ENCODE results near the gene CFAP210.

Gene CFAP210, protein sequence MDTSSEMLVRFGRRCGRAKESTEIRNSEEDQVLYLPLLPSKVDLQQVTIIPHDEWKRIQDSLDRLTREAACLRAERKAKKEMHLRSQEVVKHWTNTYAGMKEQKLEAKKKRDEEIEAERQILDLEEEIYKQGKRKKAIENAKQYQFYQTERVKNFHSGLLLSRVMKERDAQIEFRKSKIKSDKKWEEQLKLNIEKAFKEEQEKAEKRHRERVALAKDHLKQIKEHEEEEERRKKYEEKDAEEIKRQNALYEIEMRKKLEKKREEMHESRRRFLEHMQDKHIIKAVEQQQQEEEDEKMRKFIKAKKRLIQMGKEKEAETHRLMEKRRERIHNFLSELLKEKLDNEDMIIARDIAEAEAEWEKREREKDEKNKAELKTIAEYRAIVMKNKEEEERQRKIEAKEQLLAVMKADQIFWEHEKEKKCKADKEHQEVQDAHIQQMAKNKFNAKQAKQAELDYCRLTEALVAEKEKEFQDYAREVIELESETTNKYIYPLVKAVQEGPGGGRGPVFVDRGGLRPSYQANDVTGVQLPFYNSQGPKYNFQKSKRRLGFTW

DNA sequence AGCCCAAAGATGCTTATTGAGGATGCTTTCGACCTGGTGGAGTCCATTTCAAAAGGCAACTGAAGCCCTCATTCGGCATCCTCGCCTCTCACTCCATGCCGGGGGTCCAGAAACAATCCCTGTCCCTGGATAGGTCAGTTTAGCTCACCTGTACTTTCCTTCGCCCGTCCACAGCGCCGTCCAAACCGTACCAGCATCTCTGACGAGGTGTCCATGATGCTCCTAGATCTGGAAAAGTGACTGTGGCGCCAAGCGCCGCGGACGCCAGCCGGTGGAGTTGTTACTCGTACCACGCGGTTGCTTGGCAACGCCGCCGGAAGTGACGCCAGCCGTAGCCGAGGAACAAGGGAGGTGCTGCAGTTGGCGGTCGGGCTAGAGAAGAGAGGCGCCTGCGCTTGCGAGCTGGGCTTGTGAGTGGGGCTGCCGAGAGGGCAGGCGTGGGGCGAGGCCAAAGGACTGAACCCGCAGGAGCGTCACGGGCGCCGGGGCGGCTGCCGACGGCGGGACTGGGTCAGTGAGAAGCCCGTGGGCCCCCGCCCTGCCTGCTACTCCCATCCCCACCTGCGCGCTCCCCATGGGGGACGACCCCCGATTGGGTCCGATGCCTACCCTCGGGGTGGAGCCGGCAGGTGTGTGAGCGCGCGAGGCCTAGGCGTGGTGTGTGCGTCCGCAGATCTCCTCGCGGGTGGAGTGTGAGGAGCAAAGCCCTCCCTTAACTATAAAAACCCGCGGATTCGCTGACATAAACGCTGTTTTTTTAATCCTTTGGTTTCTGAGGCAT lies at the start of gene CFAP210, which contains the start of gene PHOSPHO2:
Gene CFAP210 (minus strand): TSS at position 293 of the 781 bp plus-strand sequence. CDS start 78 bp downstream, at position 215.
Gene PHOSPHO2 (plus strand): TSS at position 357 of the 781 bp plus-strand sequence. CDS start 6,503 bp downstream, outside the sequence.
- DNase-seq, result peak; percentile 99

DNA sequence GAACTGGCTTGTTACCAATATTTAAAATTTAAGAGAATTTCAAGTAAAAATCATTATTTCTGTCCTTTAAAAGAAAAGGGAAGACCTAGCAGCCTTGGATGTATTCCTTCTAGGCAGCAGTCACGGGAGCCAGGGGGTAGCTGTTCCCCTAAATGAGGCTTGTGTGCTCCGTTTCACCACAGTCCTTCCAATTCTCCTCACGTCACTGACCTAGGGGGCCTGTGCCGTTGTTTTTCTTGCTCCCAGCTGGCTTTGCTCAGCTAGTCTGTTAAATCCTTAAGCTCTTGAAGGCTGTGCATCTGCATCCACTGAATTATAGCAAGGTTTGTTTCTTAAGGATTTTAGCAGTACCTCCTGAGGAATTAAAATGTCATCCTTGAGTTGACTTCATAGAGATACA lies 49.3 kb upstream of the CFAP210 start:
- DNase-seq, result no peak

DNA sequence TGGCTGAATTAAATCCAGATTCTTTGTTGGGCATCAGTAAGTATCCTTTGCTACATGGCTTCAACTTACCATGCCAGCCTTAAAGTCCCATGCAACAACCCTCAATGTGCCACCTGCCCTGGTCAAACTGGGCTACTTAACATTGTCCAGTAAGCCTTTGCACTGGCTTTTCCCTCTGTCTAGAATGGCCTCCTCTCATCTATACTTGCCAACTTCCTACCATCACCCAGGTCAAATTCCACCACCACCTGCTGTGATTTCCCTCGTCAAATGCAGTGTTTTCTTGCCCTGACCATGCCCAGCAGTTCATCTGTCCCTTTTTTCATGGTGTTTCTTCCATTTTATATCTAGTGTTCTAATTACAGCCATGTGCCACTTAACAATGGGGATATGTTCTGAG lies 45.1 kb upstream of the CFAP210 start:
- DNase-seq, result no peak

DNA sequence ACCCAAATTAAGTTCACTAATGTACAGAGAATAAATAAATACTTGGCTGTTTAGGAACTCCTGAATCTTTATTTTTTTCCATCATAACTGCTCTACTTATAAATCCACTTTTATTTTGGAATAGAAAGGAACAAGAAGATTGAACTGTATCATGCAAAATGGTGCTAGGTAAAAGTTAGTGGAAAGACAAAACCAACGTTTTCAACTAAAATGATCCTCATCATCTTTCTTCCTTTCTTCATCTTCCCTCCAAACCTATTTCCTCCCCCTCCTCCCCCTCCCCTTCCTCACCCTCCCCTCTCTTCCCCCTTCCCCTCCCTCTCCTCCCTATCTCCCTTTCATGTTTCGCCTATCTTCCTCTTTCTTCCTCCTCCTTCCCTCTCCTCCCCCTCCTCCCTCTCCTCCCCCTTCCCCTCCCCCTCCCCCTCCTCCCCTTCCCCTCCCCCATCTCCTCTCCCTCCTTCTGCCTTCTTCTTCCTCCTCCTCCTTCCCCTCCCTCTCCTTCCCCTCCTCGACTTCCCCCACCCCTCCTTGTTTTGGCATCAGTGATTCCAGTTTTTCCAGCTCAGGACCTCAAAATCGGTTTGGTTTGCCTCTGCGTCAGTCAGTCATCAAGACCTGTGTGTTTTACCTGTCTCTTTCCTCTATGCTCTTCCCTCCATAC lies 44.5 kb upstream of the CFAP210 start:
- DNase-seq, result no peak

DNA sequence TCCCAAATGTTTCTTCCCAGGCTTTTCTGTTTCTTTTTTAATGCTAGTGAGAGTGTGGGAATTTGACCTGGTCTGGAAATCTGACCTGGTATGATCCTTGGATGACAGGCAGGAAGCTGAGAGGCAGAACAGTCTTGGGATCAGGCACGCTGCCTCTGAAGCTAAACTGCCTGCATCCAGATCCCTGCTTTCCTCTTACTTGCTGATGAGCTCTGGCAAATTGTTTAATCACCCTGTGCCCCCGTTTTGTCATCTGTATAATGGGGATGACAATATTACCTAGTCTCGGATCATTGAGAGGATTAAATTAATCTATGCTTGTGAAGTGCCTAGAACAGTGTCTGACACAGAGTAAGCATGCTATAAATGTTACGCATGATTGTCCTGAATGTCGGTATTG lies 42.7 kb upstream of the CFAP210 start:
- no peak for DNase-seq

DNA sequence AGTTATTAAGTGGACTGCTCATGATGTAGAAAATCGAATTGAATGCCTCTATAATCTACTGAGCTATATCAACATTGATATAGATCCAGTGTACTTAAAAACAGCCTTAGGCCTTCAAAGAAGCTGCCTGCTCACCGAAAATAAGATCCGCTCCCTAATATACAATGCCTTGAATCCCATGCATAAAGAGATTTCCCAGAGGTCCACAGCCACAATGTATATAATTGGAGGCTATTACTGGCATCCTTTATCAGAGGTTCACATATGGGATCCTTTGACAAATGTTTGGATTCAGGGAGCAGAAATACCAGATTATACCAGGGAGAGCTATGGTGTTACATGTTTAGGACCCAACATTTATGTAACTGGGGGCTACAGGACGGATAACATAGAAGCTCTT lies 41.4 kb upstream of the CFAP210 start:
- no peak for DNase-seq

DNA sequence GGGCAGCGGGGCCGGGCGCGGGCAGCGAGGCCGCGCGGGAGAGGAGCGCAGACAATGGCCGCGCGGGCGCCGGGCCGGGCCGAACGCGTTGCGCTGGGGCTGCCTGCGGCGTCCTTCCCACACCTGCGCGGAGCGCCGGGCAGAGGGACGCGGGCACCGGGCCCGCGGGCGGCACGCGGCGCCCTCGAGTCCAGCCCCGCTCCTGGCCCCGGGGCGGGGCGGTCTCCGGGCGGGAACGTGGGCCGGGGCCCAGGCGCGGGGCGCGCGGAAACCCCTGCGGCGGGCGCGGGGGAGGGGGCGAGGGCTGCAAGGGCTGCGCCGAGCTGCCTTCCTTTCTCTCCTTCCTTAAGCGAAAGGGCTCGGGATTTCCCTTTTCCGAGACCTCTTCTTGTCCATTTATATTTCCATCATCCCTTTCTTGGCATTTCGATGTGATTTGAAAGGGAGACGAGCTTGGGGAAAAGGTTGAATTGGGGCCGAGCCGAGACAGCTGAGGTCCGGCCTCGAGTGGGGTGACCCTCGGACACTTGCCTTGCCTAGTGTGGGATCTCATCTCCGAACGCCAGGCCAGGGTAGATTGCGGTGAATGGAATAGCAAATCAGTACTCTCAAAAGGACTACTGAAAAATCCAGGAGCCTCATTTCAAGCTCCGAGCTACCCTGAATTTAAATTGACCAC lies 40.1 kb upstream of the CFAP210 start:
- DNase-seq, result no peak

DNA sequence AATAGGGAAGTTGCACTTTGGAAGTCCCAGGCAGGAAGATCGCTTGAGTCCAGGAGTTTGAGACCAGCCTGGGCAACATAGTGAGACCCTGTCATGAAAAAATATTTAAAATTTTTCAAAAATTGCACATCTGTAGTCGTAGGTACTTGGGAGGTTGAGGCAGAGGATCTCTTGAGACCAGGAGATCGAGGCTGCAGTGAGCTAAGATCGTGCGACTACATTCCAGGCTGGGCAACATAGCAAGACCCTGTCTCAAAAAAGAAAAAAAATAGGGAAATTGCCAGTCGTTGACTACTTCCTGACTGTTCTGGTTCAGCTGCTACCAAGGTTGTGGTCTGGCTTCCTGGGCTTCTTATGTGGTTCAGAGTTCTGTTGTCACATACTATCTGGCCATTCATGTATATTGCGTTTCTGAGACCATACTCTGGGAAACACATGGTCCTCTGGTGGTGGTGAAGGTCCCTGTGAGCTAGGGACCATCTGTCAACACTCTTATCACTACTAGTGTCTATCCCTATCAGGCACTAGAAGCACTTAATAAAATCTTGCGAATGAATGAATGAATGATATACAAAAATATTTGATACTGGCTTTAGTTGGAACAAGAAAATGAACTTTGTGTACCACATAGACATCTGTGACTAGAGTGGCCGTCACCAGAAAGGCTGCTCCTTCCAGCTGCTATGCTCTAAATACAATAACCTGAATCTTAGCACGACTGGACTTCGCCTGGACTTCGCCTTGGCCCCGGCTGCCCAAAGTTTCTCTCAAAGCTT lies 38.6 kb upstream of the CFAP210 start:
- DNase-seq, result no peak

DNA sequence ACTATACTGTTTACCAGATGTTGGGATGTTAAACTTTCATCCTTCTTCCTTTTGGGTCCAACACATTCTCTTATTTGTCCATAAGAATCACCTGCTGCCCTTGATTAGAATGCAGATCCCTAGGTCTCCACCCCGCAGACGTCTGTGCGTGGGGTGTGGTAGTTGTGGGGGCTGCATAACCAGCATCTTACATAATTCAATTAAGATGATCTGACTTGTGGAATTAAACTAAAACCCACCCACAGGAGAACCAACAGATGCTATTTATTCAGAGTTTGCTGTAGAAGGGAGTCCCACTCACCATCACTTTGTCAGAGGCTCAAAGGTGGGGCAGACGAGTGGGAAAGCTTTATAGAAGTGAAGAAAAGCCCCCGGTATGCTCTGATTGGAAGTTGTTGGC lies 37.9 kb upstream of the CFAP210 start:
- DNase-seq, result no peak

DNA sequence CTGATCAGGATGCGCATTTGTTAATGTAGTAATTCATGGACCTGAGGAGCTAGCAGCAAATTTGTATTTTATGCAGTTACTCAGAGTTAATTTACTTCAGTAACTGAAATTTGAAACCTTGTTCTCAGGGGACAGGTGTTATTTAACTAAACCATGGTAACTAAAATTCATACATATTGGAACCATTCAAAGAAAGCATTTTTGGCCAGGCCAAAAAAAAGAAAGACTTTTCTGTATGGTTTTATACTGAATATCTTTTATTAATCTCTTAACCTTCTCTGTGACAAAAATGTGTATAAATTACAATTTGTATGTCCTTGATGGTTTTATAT lies 35.0 kb upstream of the CFAP210 start:
- no peak for DNase-seq

DNA sequence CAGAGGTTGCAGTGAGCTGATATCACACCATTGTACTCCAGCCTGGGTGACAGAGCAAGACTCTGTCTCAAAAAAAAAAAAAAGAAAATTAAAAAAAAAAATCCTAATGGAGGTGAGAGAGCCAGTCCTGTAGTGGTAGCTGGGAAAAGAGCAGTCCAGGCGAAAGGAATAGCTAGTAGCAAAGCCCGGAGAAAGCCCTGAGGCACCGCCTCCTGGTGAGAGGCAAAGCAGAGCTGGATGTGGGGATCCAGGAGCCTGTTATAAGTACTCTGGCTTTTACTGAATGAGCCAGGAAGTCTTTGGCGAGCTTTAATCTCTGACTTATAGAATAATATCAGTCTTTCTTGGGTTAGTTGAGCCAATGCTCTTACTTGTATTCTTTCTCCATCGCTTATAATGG lies 32.9 kb upstream of the CFAP210 start:
- no peak for DNase-seq

DNA sequence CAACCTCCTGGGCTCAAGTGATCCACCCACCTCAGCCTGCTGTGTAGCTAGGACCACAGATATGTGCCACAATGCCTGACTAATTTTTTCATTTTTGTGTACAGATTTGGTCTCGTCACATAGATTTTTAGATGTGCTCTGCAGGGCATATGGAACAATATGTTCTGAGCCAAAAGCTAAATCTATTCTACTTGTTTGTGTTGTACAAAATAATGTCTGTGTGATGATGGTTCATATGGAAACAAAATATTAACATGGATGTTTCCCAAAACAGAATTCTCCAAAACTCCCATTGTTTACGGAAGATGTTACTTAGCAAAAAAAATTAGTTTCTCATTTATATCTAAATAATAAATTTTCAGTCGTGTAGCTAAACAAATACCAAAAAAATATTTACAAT lies 26.8 kb upstream of the CFAP210 start:
- no peak for DNase-seq

DNA sequence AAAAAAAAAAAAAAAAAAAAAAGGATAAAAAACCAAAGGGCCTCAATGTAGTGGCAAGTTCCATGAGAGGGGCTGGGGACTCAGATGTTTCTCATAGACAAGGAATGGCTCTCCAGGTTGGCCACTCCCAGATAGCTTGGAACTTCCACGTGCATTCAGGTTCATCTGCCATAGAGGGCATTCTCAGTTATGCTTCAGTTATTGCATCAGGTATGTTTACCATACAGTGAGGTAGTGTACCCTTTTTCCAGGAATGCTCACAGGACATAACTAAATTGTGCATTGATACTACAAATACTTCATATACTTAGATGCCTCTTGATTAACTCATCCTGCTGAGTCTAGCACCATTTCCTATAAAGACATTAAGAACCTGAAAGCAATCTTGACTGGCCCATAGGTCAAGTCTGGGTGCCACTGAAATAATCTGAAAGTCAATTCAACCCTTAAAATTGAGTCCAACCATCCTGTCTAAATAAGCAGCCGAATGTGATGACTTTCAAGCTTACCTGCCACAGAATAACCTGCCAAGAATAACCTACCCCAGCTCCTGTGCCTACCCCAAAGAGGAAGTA lies 24.8 kb upstream of the CFAP210 start:
- DNase-seq, result no peak

DNA sequence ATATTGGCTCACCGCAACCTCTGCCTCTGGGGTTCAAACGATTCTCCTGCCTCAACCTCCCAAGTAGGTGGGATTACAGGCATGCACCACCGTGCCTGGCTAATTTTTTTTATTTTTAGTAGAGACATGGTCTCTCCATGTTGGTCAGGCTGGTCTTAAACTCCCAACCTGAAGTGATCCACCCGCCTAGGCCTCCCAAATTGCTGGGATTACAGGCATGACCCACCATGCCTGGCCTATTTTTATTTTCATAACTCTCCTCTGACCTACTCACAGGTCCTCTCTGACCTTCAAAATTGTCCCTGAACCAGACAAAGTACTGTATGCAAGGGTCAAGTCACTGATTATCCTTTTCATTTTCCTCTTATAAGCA lies 23.5 kb upstream of the CFAP210 start:
- no peak for DNase-seq

DNA sequence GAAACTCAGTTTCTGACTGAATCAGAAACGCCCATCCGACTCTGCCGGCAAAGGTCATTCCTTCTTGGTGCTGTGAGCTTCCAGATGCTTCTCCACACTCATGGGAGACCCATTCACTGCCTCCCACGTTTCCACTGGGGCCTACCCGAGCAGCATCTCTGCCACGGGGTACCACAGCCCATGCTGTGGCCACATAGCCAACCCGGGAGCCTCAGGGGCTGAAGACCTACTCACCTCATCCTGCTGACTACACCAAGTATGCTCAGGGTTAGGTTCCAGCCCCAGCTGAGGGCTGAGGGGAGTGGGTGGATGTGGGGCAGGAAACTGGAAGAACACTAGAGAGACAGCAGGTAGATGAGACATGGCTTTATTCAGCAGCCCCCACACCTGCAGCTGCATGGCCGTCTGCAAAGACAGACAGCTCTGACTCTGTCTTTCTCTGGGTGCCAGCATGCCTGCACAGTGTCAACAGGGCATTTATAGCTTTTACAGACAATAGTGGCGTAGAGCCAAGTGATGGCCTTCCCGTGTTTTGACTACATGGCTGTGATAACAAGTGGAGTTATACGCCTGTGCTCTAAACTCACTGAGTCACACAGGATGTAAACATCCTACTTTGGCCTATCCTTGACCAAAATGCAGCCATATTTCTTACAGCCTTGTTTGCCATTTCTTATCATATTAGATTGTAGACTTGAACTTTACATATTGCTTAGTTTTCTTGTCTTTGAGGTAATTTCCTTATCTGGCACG lies 22.9 kb upstream of the CFAP210 start:
- no peak for DNase-seq

DNA sequence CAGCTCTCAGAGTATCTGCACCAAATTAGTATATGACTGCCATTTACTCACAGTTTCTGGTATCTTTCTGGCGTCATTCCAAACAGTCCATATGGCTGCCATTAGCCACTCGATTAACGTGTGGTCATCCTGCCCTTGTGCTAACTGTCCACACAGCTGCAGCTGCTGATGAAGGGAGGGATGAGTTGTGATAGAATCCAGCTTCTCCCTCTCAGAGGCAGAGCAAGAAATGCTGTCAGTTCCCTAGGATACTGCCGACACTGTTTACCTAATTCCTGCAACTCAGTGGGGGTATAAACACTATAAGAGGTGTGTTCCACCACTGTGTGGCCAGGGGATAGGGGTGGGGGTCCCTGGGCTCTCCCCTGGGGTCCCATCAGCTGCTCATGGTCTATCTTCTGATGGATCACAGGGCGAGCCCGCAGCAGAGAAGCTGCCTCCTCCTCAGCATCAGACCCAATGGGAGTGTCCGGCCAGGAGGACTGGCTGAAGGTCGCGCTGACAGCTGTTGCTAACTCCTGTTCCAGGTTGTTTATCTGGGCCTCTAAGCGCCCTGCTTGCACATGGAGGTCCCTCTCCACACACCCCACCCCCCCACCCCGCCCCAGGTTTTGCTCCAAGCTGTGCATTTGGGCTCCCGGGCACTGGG lies 22.2 kb upstream of the CFAP210 start:
- no peak for DNase-seq

DNA sequence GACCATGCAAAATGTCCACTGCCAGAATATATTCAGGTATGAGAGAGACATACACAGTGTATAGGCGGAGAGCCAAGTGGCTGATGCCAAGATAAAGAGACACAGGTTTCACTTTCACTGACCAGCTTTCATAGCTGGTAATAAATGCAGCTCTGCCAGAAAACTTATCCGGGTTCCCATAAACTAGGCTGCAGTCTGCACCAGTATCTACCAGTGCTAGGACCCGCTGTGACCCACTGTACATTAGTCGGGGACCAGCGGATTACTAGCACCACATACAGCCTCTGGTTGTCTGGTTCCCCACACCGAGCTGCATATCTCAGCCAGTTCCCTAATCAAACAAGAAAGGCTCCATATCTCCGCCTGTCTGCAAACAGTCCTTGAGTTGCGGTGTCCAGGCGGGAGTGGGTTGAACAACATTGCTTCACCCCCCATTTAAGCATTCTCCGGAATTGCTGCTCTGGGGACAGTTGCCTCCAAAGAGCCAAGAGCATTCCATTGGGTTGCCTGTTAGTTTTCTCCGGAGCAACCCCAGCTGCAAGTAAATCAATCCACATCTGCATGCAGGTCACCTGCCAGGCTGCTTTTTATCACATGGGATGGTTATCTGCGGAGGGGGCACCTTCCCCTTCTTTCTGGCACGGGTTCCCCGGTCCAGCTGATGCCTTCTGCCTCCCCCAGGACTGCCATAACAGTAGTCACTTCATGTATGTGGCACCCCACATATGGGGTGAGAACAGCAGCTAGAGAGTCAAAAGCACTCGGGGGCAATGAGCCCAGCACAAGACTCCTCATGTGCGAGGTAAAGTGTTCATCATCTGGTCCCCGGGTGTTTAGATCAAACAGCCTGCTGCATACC lies 21.4 kb upstream of the CFAP210 start:
- DNase-seq, result no peak

DNA sequence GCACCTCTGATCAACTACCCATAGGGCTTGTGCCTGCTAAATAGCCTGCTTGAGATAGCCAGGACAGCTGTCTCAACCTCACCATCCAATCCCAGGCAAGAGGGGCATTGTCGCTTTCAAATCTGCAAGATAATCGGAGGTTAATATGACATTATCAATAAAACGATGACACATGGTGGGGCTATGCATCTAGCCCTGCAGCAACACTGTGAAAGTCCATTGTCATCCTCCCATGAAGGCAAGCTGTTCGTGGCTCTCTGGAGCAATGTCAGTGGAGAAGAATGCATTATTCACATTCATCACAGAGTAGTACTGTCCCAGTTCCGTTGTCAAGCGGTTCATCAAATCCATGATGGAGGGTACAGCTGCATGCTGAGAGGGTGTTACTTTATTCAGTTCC lies 20.5 kb upstream of the CFAP210 start:
- no peak for DNase-seq

DNA sequence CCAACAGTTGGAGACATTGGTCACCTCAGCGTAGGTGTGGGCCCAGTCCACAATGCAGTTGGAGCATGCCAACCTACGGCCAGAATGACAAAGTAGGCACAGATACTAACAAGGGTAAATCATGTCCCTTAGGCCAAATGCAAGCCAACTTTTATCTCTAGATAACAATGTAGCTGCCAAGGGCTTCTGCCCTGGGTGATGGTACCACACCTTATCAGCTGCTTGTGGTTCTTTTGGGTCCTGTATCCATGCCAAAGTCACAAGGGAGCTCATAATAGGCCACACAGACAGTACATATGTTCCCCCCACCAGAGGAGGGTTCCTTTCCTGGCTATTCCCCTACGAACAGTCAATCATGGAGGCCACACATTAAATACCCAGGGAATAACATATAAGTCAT lies 19.1 kb upstream of the CFAP210 start:
- no peak for DNase-seq

Measured in CD4-positive, alpha-beta T cell treated with Interleukin-1 beta for 1 hour (primary cell).